Measurements from ENCODE around the gene TSLP. TPM values are rescaled to one million over a fixed set of nuclear protein-coding genes. Genes with fewer than 3 reads are reported as not detected.

The TSLP gene
- total and polyA plus RNA-seq, 4 experiments from 2014 or later: not detected

GRCh38 chr5:111074244-111074643, 2.7 kb downstream of the TSLP start:
- Histone ChIP-seq H3K27me3 (ENCODE audit: insufficient read depth, low read length) (peaks cover 31% of the 10 kb centered on the region), H3K4me1 (ENCODE audit: insufficient read depth, low read length) (peaks cover 24% of the 10 kb centered on the region), H3K36me3 (ENCODE audit: insufficient read depth, low read length) (no peaks in the 10 kb centered on the region), H3K27ac (ENCODE audit: low read depth, low read length) (no peak overlapping the region), H3K9me3 (ENCODE audit: control insufficient read depth in 1 of 2, low read length in 2 of 2) (no peaks in the 10 kb centered on the region), H3K4me3 (ENCODE audit: low read length in 2 of 2) (no peak overlapping the region)
- peaks cover 15 to 27% (median 27%) of the 10 kb centered on the region in 4 donors for H3K4me1 Mint-ChIP-seq
- ChIA-PET CTCF (ENCODE audit: partially characterized antibody) (no interaction called here), POLR2A (ENCODE audit: partially characterized antibody) (no interaction called here)
- no peak for DNase-seq
- intact Hi-C loops (cut with micrococcal nuclease): no loop called here
- no peaks in the 10 kb centered on the region for H3K36me3 Mint-ChIP-seq
- peaks cover 0 to 3% (median 0%) of the 10 kb centered on the region in 8 donors for H3K9me3 Mint-ChIP-seq
- H3K27me3 Mint-ChIP-seq: peaks cover 51 to 71% of the 10 kb centered on the region in 2 donors
- no peak overlapping the region for H3K27ac Mint-ChIP-seq
- peak overlapping the region in 6 of 8 donors; percentile 19 to 97 (median 70) for H3K4me3 Mint-ChIP-seq

- Mint-ChIP-seq H3K36me3 (no peaks in the 10 kb centered on the region), H3K4me1 (peaks cover 10 to 27% (median 21%) of the 10 kb centered on the region in 4 donors), H3K27me3 (peaks cover 43 to 66% of the 10 kb centered on the region in 2 donors), H3K9me3 (peaks cover 0 to 3% (median 0%) of the 10 kb centered on the region in 8 donors), H3K27ac (no peak overlapping the region), H3K4me3 (no peak overlapping the region)
- intact Hi-C loops (cut with micrococcal nuclease): no loop called here
- no peak for DNase-seq
- Histone ChIP-seq H3K27ac (ENCODE audit: low read depth, low read length) (no peak overlapping the region), H3K27me3 (ENCODE audit: insufficient read depth, low read length) (peaks cover 19% of the 10 kb centered on the region), H3K9me3 (ENCODE audit: control insufficient read depth in 1 of 2, low read length in 2 of 2) (no peaks in the 10 kb centered on the region), H3K36me3 (ENCODE audit: insufficient read depth, low read length) (no peaks in the 10 kb centered on the region), H3K4me1 (ENCODE audit: insufficient read depth, low read length) (peaks cover 22% of the 10 kb centered on the region), H3K4me3 (ENCODE audit: low read length in 2 of 2) (no peak overlapping the region)
- POLR2A ChIA-PET (ENCODE audit: partially characterized antibody): no interaction called here
- CTCF ChIA-PET (ENCODE audit: partially characterized antibody): no interaction called here
Observed at GRCh38 chr5:111075520-111075919, 4.0 kb downstream of the TSLP start.

GRCh38 chr5:111076091-111076490, 4.6 kb downstream of the TSLP start:
- Histone ChIP-seq H3K9me3 (ENCODE audit: control insufficient read depth in 1 of 2, low read length in 2 of 2) (no peaks in the 10 kb centered on the region), H3K27ac (ENCODE audit: low read depth, low read length) (no peak overlapping the region), H3K36me3 (ENCODE audit: insufficient read depth, low read length) (no peaks in the 10 kb centered on the region), H3K4me3 (ENCODE audit: low read length in 2 of 2) (no peak overlapping the region), H3K27me3 (ENCODE audit: insufficient read depth, low read length) (peaks cover 18% of the 10 kb centered on the region), H3K4me1 (ENCODE audit: insufficient read depth, low read length) (peaks cover 16% of the 10 kb centered on the region)
- Mint-ChIP-seq H3K27me3 (peaks cover 39 to 64% of the 10 kb centered on the region in 2 donors), H3K36me3 (no peaks in the 10 kb centered on the region), H3K9me3 (peaks cover 0 to 3% (median 0%) of the 10 kb centered on the region in 8 donors), H3K4me1 (peaks cover 6 to 24% (median 16%) of the 10 kb centered on the region in 4 donors), H3K27ac (no peak overlapping the region), H3K4me3 (no peak overlapping the region)
- no peak for DNase-seq
- intact Hi-C loops (cut with micrococcal nuclease): no loop called here
- CTCF ChIA-PET (ENCODE audit: partially characterized antibody): no interaction called here
- POLR2A ChIA-PET (ENCODE audit: partially characterized antibody): no interaction called here

- peaks cover 27 to 53% of the 10 kb centered on the region in 2 donors for H3K27me3 Mint-ChIP-seq
- no peaks in the 10 kb centered on the region for H3K36me3 Mint-ChIP-seq
- DNase-seq: no peak
- H3K27me3 ChIP-seq (ENCODE audit: insufficient read depth, low read length): peaks cover 9% of the 10 kb centered on the region
- no peaks in the 10 kb centered on the region for H3K36me3 ChIP-seq (ENCODE audit: insufficient read depth, low read length)
- H3K4me3 Mint-ChIP-seq: no peak overlapping the region
- no peaks in the 10 kb centered on the region for H3K9me3 ChIP-seq (ENCODE audit: control insufficient read depth in 1 of 2, low read length in 2 of 2)
- no peak overlapping the region for H3K27ac Mint-ChIP-seq
- H3K4me1 ChIP-seq (ENCODE audit: insufficient read depth, low read length): peaks cover 13% of the 10 kb centered on the region
- peaks cover 6 to 17% (median 9%) of the 10 kb centered on the region in 4 donors for H3K4me1 Mint-ChIP-seq
- POLR2A ChIA-PET (ENCODE audit: partially characterized antibody): no interaction called here
- H3K27ac ChIP-seq (ENCODE audit: low read depth, low read length): no peak overlapping the region
- intact Hi-C loops (cut with micrococcal nuclease): no loop called here
- CTCF ChIA-PET (ENCODE audit: partially characterized antibody): no interaction called here
- no peak overlapping the region for H3K4me3 ChIP-seq (ENCODE audit: low read length in 2 of 2)
- H3K9me3 Mint-ChIP-seq: peaks cover 0 to 3% (median 0%) of the 10 kb centered on the region in 8 donors
Observed at GRCh38 chr5:111077678-111078077, 6.2 kb downstream of the TSLP start.

GRCh38 chr5:111079846-111080245, 8.3 kb downstream of the TSLP start:
- intact Hi-C loops (cut with micrococcal nuclease): no loop called here
- Histone ChIP-seq H3K4me1 (ENCODE audit: insufficient read depth, low read length) (no peaks in the 10 kb centered on the region), H3K9me3 (ENCODE audit: control insufficient read depth in 1 of 2, low read length in 2 of 2) (no peaks in the 10 kb centered on the region), H3K4me3 (ENCODE audit: low read length in 2 of 2) (no peak overlapping the region), H3K36me3 (ENCODE audit: insufficient read depth, low read length) (no peaks in the 10 kb centered on the region), H3K27me3 (ENCODE audit: insufficient read depth, low read length) (no peaks in the 10 kb centered on the region), H3K27ac (ENCODE audit: low read depth, low read length) (no peak overlapping the region)
- H3K27me3 Mint-ChIP-seq: peaks cover 25 to 46% of the 10 kb centered on the region in 2 donors
- H3K36me3 Mint-ChIP-seq: no peaks in the 10 kb centered on the region
- POLR2A ChIA-PET (ENCODE audit: partially characterized antibody): interaction anchor here (1.0 kb wide), 1 partner anchor 13 kb away, joined by 3 read pairs; the partner anchor contains the start of gene WDR36
- peaks cover 0 to 3% (median 0%) of the 10 kb centered on the region in 8 donors for H3K9me3 Mint-ChIP-seq
- DNase-seq: no peak
- no peaks in the 10 kb centered on the region for H3K4me1 Mint-ChIP-seq
- CTCF ChIA-PET (ENCODE audit: partially characterized antibody): no interaction called here
- H3K4me3 Mint-ChIP-seq: no peak overlapping the region
- H3K27ac Mint-ChIP-seq: no peak overlapping the region

- H3K36me3 Mint-ChIP-seq: no peaks in the 10 kb centered on the region
- Histone ChIP-seq H3K4me3 (ENCODE audit: low read length in 2 of 2) (no peak overlapping the region), H3K4me1 (ENCODE audit: insufficient read depth, low read length) (no peaks in the 10 kb centered on the region), H3K9me3 (ENCODE audit: control insufficient read depth in 1 of 2, low read length in 2 of 2) (no peaks in the 10 kb centered on the region), H3K36me3 (ENCODE audit: insufficient read depth, low read length) (no peaks in the 10 kb centered on the region), H3K27ac (ENCODE audit: low read depth, low read length) (no peak overlapping the region), H3K27me3 (ENCODE audit: insufficient read depth, low read length) (no peaks in the 10 kb centered on the region)
- intact Hi-C loops (cut with micrococcal nuclease): no loop called here
- no peak overlapping the region for H3K27ac Mint-ChIP-seq
- POLR2A ChIA-PET (ENCODE audit: partially characterized antibody): no interaction called here
- no peak overlapping the region for H3K4me3 Mint-ChIP-seq
- peaks cover 0 to 3% (median 0%) of the 10 kb centered on the region in 8 donors for H3K9me3 Mint-ChIP-seq
- H3K27me3 Mint-ChIP-seq: peaks cover 21 to 25% of the 10 kb centered on the region in 2 donors
- DNase-seq: no peak
- CTCF ChIA-PET (ENCODE audit: partially characterized antibody): no interaction called here
- H3K4me1 Mint-ChIP-seq: no peaks in the 10 kb centered on the region
Observed at GRCh38 chr5:111083323-111083722, 11.8 kb downstream of the TSLP start.

- Histone ChIP-seq H3K9me3 (ENCODE audit: control insufficient read depth in 1 of 2, low read length in 2 of 2) (no peaks in the 10 kb centered on the region), H3K4me3 (ENCODE audit: low read length in 2 of 2) (peak within 1 kb of the TSS; percentile 82 to 90), H3K27me3 (ENCODE audit: insufficient read depth, low read length) (no peaks in the 10 kb centered on the region), H3K4me1 (ENCODE audit: insufficient read depth, low read length) (peaks cover 25% of the 10 kb centered on the region), H3K27ac (ENCODE audit: low read depth, low read length) (peak within 1 kb of the TSS; percentile 73), H3K36me3 (ENCODE audit: insufficient read depth, low read length) (peaks cover 4% of the 10 kb centered on the region)
- DNase-seq: peak; percentile 85 to 91 (median 87)
- H3K27ac Mint-ChIP-seq: peak within 1 kb of the TSS; percentile 83 to 98 (median 96)
- peaks cover 15 to 34% (median 27%) of the 10 kb centered on the region in 4 donors for H3K4me1 Mint-ChIP-seq
- POLR2A ChIA-PET (ENCODE audit: partially characterized antibody): interaction anchor here (0.7 to 1.4 kb wide), 9 partner anchors 13 to 1069 kb away, joined by 3 to 5 read pairs (median 3); partner anchors contain the start of genes CAMK4 and SLC25A46
- peaks cover 0 to 2% (median 0%) of the 10 kb centered on the region in 8 donors for H3K9me3 Mint-ChIP-seq
- peak within 1 kb of the TSS; percentile 90 to 98 (median 97) for H3K4me3 Mint-ChIP-seq
- intact Hi-C loops (cut with micrococcal nuclease): loop anchor here (1.0 to 5.0 kb wide), 6 partner anchors 135 to 1682 kb away; partner anchors contain the start of gene SLC25A46
- H3K27me3 Mint-ChIP-seq: peaks cover 1 to 7% of the 10 kb centered on the region in 2 donors
- peaks cover 9 to 33% of the 10 kb centered on the region in 2 donors for H3K36me3 Mint-ChIP-seq
- CTCF ChIA-PET (ENCODE audit: partially characterized antibody): interaction anchor here (0.6 to 2.0 kb wide), 5 partner anchors 186 to 1070 kb away, joined by 3 to 4 read pairs (median 3); partner anchors contain the start of gene SLC25A46
Observed at GRCh38 chr5:111092062-111092853, 20.7 kb downstream of the TSLP start, which contains the start of gene WDR36. TSS of gene WDR36 (plus strand) at chr5:111092348. CDS start at chr5:111092457, 109 bp downstream.
